NB4 (cell line): ENCODE data around the gene RESF1.

Experiments
- CTCF ChIP-seq: IDR thresholded peaks from one replicate; pipeline ENCODE4 v1.5.1; 2012; ENCODE audit warnings: low read depth, low read length
- MAX ChIP-seq: IDR thresholded peaks from 2 replicates; pipeline ENCODE4 v1.6.1; 2011; ENCODE audit warnings: low read depth, low read length
- POLR2A ChIP-seq: IDR thresholded peaks from 2 replicates; pipeline ENCODE4 v1.6.1; 2011; ENCODE audit warnings: mild to moderate bottlenecking; ENCODE audit not compliant: insufficient read length; ENCODE audit errors: extremely low read depth

DNA sequence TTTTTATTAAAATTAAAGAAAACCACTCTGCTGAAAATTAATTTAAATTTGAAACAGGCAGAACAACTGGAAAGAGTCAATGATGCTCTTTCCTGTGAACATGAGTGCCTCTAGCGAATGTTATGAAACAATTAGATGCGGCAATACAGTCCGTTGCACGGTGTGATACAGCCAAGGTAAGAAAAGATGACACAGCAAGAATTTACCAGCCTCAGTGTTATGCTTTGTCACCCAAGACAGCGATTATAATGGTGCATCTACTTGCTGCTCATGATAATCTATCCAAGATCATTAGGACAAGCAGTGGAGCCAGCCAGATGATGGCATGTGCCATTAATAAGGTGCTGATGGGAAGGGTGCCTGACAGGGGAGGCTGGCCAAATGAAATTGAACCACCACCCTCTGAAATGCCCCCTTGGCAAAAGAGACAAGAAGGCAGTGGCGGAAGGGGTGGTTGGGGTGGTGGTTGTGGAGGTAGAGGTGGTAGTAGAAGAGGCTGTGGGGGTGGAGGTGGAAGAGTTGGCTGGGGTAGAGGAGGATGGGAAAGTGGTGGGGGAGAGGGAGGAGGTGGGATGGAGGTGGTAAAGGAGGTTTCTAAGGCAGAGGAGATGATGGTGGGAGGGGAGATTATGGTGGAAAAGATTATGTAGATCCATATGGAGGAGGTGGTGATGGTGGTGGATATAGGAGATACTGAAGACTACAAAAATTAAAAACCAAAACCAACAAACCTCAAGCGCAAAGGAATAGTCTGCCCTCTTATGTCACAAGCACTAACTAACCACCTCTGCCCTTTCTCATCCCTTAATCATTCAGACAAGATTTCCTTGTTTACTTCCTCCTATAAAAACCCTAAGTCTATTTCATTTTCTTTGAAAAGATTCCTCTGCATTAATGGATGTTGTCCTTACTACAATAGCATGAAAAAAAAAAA lies 4.0 kb upstream of the RESF1 start:
- TF ChIP-seq CTCF (no peak), POLR2A (no peak), MAX (no peak)
